HG02885 (cell line): ENCODE data around the gene SMAD9.
A peak's percentile ranks its signal among the peaks of the same experiment; 100 is the strongest.

Source experiments
- ATAC-seq: cut with Tn5 transposase; IDR thresholded peaks from one replicate; pipeline ENCODE4 v1.9.1; 2021; ENCODE audit warnings: mild to moderate bottlenecking; ENCODE audit not compliant: unreplicated experiment, poor library complexity

SMAD9 gene

DNA sequence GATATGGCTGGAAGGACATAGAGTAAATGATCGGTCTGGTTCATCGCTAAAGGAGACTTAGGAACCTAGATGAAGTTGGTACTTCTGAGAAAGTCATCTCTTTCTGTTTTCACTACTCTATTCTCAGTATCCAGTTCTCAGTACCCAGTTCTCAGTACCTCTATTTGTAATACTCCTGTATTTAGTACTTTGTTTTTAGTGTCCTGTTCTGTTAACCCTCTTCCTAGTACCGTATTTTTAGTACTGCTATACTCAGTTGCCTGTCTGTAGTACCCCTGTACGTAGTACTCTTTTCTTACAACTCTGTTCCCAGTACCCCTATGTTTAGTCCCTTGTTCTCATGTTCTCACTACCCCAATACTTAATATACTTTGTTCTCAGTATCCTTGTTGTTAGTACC, 99.8 kb downstream of the SMAD9 start:
- peak; percentile 50 for ATAC-seq

DNA sequence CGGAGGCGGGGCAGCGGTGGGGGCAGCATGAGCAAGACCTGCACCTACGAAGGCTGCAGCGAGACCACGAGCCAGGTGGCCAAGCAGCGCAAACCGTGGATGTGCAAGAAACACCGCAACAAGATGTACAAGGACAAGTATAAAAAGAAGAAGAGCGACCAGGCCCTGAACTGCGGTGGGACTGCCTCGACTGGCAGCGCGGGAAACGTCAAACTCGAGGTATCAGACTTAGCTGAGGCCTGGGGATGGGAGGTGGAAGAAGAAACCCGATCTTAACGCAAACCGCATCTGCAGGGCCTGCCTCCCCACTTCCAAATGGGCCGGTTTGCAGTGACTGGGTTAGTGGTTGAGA, 100.3 kb downstream of the SMAD9 start:
- ATAC-seq: peak; percentile 15

DNA sequence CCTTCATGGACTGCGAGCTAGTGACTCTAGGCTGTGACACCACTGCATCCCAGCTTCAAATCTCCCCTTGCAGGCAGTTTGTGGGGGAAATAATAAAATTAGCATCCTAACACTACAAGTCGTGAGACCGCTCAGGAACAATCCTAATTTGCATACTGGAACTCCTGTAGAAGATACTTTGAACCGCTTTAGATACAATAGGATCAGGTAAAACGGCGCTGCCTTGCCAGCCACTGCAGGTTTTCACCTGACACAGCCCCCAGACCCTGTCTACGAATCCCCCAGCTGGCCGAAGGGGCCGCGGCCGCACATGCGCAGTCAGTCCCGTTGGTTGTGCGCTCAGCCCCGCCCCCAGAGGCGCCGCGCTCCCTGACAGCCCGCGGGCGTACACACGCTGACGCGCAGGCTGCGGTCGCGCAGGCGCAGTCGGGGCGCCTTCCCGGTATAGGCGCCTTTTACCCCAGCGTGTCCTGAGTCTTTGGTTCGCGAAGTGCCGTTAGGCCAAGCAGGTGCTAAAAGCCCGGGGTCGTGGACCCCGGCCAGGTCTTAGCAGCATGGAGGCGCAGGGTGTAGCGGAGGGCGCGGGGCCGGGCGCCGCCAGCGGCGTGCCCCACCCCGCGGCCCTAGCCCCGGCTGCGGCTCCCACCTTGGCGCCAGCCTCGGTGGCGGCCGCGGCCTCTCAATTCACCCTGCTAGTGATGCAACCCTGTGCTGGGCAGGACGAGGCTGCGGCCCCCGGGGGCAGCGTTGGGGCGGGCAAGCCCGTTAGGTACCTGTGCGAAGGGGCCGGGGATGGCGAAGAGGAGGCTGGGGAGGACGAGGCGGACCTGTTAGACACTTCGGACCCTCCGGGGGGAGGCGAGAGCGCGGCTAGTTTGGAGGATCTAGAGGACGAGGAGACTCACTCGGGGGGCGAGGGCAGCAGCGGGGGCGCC, 101.0 kb downstream of the SMAD9 start, which contains the start of gene RFXAP:
Gene RFXAP, plus strand, starts transcription at position 419 of the 935 bp plus-strand sequence. Its CDS starts 136 bp downstream, at position 555.
- peak; percentile 86 for ATAC-seq

DNA sequence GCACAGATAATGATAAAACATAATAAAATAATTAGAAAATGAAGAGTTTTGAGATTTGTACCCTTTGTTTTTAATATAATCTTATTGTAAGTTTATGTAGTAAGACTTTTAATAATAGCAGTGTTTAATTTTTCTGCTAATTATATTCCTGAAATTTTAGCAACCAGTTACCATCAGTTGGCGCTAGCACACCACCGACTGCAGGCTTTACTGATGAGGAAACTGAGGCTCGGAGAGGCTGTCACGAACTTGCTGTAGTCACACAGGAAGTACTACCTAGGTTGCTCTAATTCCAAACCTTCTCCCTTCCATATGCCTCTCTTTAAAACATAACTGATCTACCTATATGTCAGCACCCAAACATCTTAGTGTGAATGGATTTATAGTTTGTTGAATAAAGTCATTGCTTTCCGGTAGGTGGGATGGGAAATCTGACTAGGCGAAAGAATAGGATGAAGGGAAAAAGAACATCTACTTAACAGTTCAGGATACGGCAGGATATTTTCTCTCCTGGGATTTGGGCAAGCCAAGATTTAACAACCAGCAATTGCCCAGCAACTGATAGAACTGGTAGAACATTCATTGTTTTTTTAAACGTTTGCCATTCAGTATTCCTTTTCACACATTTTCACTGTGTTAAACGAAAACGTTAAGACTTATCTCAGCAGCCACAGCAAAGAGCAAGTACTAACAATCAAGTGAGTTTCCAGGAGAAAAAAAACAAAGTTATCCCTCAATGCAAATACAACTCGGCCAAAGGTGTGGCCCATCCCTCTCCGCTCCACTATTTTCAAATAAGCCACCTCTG, 101.8 kb downstream of the SMAD9 start:
- ATAC-seq: peak; percentile 0

DNA sequence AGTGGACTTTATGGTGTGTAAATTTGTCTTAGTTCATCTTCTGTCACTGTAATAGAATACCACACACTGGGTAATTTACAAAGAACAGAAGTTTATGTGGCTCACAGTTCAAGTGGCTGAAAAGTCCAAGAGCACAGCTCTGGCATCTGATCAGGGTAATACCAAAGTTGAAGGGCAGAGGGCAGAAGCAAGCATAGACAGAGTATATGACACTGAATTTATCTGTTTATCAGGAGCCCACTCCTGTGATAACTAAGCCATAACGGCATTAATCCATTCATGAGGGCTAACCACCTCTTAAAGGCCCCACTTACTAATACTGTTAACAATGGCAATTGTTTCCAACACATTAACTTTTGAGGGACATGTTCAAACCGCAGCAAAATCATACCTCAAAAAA, 105.0 kb downstream of the SMAD9 start:
- no peak for ATAC-seq

DNA sequence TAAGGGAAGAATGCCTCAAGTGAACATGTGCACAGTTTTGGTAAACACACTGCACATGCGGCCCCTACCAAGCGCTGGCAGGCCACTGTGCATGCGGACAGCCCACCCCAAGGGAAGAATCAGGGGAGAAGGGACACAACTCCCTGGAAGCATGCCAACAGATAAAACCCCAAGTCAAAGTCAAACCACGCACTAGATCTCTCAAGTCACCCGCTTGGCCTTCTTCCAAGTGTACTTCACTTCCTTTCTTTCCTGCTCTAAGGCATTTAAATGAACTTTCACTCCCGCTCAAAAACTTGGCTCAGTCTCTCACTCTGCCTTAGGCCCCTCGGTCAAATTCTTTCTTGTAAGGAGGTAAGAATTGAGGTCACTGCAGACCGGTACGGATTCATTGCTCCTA, 105.6 kb downstream of the SMAD9 start:
- no peak for ATAC-seq

DNA sequence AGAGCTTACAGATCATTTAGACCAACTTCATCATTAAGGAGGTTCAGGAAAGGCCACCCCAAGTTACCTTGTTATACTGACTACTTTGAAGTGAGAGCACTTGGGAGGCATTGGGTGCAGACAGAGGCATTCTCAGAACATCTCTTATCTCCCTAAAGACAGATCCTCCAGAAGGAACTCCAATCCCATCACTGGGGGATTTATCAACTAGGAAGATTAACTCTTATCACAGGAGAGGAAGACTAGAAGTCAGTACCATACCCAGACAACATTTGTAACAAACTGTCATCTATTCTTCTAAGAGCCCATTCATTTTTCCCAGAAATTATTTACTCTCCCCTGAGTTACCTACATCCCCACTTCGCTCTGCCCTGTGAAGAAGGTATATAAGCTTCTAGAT, 106.8 kb downstream of the SMAD9 start:
- no peak for ATAC-seq

DNA sequence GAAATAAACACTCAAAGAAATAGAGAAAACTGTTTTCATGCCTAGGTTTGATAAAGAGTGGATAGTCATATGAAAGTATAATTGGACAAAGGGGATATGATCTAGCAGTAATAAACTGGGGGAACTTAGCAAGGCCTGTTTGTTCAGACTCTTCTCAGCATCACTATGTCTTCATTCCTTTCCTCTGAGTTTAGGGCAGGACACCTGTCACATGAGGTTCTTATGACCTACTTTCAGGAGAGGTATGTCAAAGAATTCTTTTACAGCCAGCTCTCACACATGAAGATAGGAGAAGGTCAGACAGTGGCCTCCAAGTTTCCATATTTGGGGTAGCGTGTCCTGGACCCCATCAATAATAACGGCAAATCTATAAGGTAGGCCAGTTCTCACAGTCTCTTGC, 112.4 kb downstream of the SMAD9 start:
- ATAC-seq: no peak

DNA sequence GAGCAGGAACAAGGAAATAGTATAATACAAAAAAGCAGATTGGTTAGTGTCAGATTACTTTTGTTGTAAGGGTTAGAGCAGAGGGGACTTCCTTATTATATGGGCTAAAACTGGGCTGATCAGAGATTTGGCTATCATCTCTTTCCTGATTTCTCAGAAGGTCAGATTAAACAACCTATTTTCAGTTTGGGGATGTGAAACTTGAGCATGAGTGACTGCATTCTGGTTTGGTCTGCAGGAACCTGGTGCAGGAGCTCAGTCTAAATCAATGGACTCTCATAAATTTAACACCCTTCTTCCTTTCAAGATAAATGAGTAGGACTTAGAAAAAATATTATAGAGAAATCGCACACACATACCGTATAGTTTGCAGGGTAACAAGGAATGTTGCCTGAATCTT, 113.9 kb downstream of the SMAD9 start:
- peak; percentile 73 for ATAC-seq

DNA sequence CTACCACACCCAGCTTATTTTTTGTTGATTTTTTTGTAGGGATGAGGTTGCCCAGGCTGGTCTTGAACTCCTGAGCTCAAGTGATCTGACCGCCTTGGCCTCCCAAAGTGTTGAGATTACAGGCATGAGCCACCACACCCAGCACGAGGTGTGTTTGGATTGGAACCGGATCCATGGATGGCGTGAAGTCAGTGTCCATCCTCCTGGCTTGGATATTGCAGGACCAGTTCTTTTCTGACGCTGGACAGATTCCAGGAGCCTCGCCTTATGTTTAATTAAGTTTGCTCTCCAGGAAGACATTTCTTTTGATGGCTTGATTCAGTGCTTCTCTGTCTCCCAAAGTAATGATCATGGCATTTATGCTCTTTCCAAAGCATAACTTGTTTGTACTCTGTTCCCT, 115.5 kb downstream of the SMAD9 start:
- ATAC-seq: no peak

DNA sequence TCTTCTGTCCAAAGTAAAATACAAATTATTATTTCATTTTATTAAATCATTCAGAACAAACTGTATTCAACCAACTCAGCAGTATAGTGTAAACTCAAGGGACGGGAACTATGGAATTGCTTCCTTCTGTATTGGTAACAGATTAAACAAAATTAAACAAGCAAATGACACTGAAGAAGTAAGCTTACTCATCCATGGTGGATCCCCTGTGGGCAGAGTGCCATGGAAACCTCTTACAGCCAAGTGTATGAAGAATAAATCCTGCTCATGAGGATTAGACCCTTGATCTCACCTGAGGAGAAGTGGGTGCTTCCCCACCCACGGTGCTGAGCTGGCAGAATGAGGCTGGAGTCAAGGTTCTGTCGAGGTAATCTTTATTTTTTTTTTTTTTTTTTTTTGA, 119.0 kb downstream of the SMAD9 start:
- no peak for ATAC-seq

DNA sequence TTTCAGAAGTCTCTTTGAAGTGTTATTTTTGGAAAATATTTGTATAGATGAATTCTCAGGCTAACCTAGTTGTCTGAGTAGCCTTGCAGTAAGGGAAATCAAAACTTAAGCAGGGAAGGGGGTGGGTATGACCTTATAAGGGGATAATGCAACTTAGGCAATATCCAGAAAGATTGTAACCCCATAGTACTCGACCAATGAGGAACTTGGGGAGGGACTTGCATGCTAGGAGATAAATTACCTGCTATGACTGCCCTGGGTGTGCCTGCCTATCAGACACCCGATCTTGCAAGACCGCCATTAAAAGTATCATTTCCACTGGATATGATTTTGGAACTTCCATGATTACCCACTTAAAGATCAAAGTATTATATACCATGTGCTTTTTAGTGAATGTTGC, 124.0 kb downstream of the SMAD9 start:
- no peak for ATAC-seq

DNA sequence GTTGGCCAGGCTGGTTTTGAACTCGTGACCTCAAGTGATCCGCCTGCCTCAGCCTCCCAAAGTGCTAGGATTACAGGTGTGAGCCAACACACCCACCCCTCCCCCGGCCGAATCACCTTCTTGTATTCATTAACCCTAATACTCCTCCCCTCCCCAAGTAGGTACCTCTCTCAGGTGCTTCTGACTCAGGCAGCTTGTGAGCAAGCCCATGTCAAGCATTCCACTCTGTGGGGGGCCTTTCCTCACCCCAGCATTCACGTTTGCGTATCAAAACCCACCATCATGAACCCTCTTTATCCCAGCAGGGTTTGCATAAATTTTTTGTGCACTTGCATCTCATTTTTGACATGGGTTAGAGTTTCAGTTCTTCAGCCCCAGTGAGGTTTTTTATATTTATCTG, 124.6 kb downstream of the SMAD9 start:
- no peak for ATAC-seq
